ENCODE data around the gene POLR2I.

Gene POLR2I

DNA sequence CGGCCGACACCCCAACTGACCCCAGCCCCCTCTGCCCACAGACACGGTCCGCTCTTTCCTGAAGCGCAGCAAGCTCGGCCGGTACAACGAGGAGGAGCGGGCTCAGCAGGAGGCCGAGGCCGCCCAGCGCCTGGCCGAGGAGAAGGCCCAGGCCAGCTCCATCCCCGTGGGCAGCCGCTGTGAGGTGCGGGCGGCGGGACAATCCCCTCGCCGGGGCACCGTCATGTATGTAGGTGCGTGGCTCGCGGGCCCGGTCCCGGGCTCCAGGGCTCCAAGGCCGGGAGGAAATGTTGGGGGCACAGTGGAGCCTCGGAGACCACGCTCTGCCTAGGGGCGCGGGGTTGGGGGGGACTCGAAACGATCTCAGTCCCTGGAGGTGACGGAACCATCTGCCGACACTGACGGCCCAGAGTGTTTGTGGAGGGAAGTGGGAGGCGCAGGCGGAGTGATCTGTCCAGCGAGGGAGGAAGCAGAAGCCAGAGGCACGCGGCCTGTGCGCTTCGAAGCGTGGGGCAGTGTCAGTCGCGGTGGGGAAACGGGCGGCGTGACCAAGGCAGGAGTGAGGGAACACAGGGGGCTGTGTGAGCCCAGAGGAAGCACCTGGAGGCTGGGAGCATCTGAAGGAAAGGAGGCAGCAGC lies 6.9 kb upstream of the POLR2I start:
- TF ChIP-seq ZNF394 (tag by site-specific recombination; IDR thresholded peaks at IDR 0.05; ENCODE audit: borderline replicate concordance): peak; percentile 49; the same call in 1 of the 2 replicates
- TF ChIP-seq, protein P1, sequence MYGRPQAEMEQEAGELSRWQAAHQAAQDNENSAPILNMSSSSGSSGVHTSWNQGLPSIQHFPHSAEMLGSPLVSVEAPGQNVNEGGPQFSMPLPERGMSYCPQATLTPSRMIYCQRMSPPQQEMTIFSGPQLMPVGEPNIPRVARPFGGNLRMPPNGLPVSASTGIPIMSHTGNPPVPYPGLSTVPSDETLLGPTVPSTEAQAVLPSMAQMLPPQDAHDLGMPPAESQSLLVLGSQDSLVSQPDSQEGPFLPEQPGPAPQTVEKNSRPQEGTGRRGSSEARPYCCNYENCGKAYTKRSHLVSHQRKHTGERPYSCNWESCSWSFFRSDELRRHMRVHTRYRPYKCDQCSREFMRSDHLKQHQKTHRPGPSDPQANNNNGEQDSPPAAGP (tag by site-specific recombination; IDR thresholded peaks at IDR 0.05): no peak
- peak; percentile 12; the same call in 1 of the 2 replicates for TF ChIP-seq ZFHX2 (tag by site-specific recombination; conservative IDR thresholded peaks at IDR 0.05)
- peak; percentile 38; the same call in 1 of the 2 replicates for TF ChIP-seq EGR2 (tag by site-specific recombination; IDR thresholded peaks at IDR 0.05; ENCODE audit: low read depth)
- H3K9me3 ChIP-seq (ENCODE audit: control insufficient read depth, insufficient read depth, low read depth, low read length): no peaks in the 10 kb centered on the region
- peaks cover 17% of the 10 kb centered on the region for H3K4me1 ChIP-seq (ENCODE audit: control insufficient read depth, insufficient read depth, low read length)
- ChIA-PET POLR2A (no interaction called here), CTCF (no interaction called here)
- H3K36me3 ChIP-seq (ENCODE audit: control insufficient read depth in 2 of 2, insufficient read depth in 1 of 2, low read length in 2 of 2): peaks cover 74 to 88% of the 10 kb centered on the region in 2 experiments
- no peak overlapping the region for H3K27ac ChIP-seq (ENCODE audit: extremely low read depth, low read depth, low read length)
- H3K4me3 ChIP-seq (ENCODE audit: low read depth, low read length): no peak overlapping the region

DNA sequence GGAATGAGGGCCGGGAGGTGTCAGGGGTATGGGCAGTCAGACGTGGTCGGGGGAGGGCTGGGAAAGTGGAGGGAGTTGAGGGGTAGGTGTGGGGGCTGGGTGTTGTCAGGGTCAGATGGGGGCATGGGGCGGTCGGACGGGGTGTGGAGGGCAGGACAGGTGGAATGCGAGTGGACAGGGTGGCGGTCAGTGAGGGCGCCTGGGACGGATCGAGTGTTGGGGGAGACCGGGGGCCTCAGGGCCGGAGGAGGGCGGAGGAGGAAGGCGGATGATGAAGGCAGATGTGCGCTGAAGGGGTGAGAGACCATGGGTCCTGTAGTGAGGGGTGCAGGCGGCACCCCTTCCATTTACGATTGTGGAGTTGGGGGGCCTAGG lies 6.3 kb upstream of the POLR2I start:
- H3K36me3 ChIP-seq (ENCODE audit: control insufficient read depth in 2 of 2, insufficient read depth in 1 of 2, low read length in 2 of 2): peaks cover 80 to 91% of the 10 kb centered on the region in 2 experiments
- TF ChIP-seq, protein P2, sequence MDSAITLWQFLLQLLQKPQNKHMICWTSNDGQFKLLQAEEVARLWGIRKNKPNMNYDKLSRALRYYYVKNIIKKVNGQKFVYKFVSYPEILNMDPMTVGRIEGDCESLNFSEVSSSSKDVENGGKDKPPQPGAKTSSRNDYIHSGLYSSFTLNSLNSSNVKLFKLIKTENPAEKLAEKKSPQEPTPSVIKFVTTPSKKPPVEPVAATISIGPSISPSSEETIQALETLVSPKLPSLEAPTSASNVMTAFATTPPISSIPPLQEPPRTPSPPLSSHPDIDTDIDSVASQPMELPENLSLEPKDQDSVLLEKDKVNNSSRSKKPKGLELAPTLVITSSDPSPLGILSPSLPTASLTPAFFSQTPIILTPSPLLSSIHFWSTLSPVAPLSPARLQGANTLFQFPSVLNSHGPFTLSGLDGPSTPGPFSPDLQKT (IDR thresholded peaks at IDR 0.05; ENCODE audit: borderline replicate concordance, low read depth, low read length): no peak
- TF ChIP-seq, protein P3, sequence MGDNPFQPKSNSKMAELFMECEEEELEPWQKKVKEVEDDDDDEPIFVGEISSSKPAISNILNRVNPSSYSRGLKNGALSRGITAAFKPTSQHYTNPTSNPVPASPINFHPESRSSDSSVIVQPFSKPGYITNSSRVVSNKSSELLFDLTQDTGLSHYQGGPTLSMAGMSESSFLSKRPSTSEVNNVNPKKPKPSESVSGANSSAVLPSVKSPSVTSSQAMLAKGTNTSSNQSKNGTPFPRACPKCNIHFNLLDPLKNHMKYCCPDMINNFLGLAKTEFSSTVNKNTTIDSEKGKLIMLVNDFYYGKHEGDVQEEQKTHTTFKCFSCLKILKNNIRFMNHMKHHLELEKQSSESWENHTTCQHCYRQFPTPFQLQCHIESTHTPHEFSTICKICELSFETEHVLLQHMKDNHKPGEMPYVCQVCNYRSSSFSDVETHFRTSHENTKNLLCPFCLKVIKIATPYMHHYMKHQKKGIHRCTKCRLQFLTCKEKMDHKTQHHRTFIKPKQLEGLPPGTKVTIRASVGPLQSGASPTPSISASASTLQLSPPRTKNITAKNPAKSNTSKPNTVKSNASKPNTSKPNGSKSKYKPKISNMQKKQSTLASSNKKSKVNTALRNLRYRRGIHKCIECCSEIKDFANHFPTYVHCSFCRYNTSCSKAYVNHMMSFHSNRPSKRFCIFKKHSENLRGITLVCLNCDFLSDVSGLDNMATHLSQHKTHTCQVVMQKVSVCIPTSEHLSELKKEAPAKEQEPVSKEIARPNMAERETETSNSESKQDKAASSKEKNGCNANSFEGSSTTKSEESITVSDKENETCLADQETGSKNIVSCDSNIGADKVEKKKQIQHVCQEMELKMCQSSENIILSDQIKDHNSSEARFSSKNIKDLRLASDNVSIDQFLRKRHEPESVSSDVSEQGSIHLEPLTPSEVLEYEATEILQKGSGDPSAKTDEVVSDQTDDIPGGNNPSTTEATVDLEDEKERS (tag by site-specific recombination; IDR thresholded peaks at IDR 0.05): no peak
- no peak for TF ChIP-seq ZNF341 (tag by site-specific recombination; IDR thresholded peaks at IDR 0.05; ENCODE audit: low read depth)
- 0 out of 2 replicates have a peak, but pooled peaks have one; percentile 2 for TF ChIP-seq ZNF837 (tag by site-specific recombination; IDR thresholded peaks at IDR 0.05)
- TF ChIP-seq ZNF626 (tag by site-specific recombination; IDR thresholded peaks at IDR 0.05): no peak
- no peak for TF ChIP-seq ZNF202 (tag by site-specific recombination; IDR thresholded peaks at IDR 0.05; ENCODE audit: borderline replicate concordance)
- TF ChIP-seq, protein P4, sequence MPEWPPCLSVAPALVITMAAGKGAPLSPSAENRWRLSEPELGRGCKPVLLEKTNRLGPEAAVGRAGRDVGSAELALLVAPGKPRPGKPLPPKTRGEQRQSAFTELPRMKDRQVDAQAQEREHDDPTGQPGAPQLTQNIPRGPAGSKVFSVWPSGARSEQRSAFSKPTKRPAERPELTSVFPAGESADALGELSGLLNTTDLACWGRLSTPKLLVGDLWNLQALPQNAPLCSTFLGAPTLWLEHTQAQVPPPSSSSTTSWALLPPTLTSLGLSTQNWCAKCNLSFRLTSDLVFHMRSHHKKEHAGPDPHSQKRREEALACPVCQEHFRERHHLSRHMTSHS (tag by site-specific recombination; IDR thresholded peaks at IDR 0.05): 0 out of 2 replicates have a peak, but pooled peaks have one; percentile 3
- TF ChIP-seq, protein P5, sequence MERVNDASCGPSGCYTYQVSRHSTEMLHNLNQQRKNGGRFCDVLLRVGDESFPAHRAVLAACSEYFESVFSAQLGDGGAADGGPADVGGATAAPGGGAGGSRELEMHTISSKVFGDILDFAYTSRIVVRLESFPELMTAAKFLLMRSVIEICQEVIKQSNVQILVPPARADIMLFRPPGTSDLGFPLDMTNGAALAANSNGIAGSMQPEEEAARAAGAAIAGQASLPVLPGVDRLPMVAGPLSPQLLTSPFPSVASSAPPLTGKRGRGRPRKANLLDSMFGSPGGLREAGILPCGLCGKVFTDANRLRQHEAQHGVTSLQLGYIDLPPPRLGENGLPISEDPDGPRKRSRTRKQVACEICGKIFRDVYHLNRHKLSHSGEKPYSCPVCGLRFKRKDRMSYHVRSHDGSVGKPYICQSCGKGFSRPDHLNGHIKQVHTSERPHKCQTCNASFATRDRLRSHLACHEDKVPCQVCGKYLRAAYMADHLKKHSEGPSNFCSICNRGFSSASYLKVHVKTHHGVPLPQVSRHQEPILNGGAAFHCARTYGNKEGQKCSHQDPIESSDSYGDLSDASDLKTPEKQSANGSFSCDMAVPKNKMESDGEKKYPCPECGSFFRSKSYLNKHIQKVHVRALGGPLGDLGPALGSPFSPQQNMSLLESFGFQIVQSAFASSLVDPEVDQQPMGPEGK (tag by site-specific recombination; IDR thresholded peaks at IDR 0.05): peak; percentile 32; the same call in 1 of the 2 replicates
- TF ChIP-seq ZNF423 (tag by site-specific recombination; IDR thresholded peaks at IDR 0.05): no peak
- no peak for TF ChIP-seq ZNF629 (tag by site-specific recombination; IDR thresholded peaks at IDR 0.05)
- TF ChIP-seq, protein P6, sequence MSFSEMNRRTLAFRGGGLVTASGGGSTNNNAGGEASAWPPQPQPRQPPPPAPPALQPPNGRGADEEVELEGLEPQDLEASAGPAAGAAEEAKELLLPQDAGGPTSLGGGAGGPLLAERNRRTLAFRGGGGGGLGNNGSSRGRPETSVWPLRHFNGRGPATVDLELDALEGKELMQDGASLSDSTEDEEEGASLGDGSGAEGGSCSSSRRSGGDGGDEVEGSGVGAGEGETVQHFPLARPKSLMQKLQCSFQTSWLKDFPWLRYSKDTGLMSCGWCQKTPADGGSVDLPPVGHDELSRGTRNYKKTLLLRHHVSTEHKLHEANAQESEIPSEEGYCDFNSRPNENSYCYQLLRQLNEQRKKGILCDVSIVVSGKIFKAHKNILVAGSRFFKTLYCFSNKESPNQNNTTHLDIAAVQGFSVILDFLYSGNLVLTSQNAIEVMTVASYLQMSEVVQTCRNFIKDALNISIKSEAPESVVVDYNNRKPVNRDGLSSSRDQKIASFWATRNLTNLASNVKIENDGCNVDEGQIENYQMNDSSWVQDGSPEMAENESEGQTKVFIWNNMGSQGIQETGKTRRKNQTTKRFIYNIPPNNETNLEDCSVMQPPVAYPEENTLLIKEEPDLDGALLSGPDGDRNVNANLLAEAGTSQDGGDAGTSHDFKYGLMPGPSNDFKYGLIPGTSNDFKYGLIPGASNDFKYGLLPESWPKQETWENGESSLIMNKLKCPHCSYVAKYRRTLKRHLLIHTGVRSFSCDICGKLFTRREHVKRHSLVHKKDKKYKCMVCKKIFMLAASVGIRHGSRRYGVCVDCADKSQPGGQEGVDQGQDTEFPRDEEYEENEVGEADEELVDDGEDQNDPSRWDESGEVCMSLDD (tag by site-specific recombination; IDR thresholded peaks at IDR 0.05): peak; percentile 36; the same call in 1 of the 2 replicates
- no peak for TF ChIP-seq ZNF157 (tag by site-specific recombination; IDR thresholded peaks at IDR 0.05)
- peak; percentile 26; the same call in 1 of the 2 replicates for TF ChIP-seq ZFHX2 (tag by site-specific recombination; conservative IDR thresholded peaks at IDR 0.05)
- TF ChIP-seq ZNF133 (tag by site-specific recombination; IDR thresholded peaks at IDR 0.05): no peak
- POLR2A ChIA-PET: interaction anchor here (0.5 kb wide), 1 partner anchor 13 kb away, joined by 3 read pairs; no protein-coding TSS in a partner anchor
- CTCF ChIA-PET: interaction anchor here (0.6 to 1.5 kb wide), 3 partner anchors 10 to 61 kb away, joined by 4 read pairs; no protein-coding TSS in a partner anchor
- peak overlapping the region; percentile 79; the same call in 1 of the 2 replicates for H3K27ac ChIP-seq (ENCODE audit: extremely low read depth, low read depth, low read length)
- no peak overlapping the region for H3K4me3 ChIP-seq (ENCODE audit: low read depth, low read length)
- H3K4me1 ChIP-seq (ENCODE audit: control insufficient read depth, insufficient read depth, low read length): peaks cover 22% of the 10 kb centered on the region
- H3K9me3 ChIP-seq (ENCODE audit: control insufficient read depth, insufficient read depth, low read depth, low read length): no peaks in the 10 kb centered on the region
